ENCODE data around the gene ANKRD55. TPM values are rescaled to one million over a fixed set of nuclear protein-coding genes. Genes with fewer than 3 reads are reported as not detected.

The ANKRD55 gene
- total RNA-seq, 2 donors from 2014 or later, result 3.7 to 6.4 TPM

- DNase-seq (ENCODE audit: low spot score in 2 of 2), result no peak
- Mint-ChIP-seq H3K36me3 (peaks cover 9 to 25% of the 10 kb centered on the region in 2 donors), H3K9me3 (peaks cover 0 to 5% of the 10 kb centered on the region in 2 donors), H3K27ac (no peak overlapping the region)
- no peak for ATAC-seq
Observed at GRCh38 chr5:56052735-56053134, 180.4 kb downstream of the ANKRD55 start.

- no peak for DNase-seq (ENCODE audit: low spot score in 2 of 2)
- H3K36me3 Mint-ChIP-seq, result peaks cover 20 to 43% of the 10 kb centered on the region in 2 donors
- H3K9me3 Mint-ChIP-seq, result peaks cover 6 to 8% of the 10 kb centered on the region in 2 donors
- peak overlapping the region; percentile 1 to 25 for H3K27ac Mint-ChIP-seq
- ATAC-seq, result peak; percentile 16 to 56
Observed at GRCh38 chr5:56050551-56051255, 182.4 kb downstream of the ANKRD55 start.

Other genes starting within 250 kb of the ANKRD55 start
- 10 to 100 TPM; 47.8 to 84.0 TPM for gene IL6ST, start 238.4 kb downstream of the ANKRD55 start, total RNA-seq

Measured in activated naive CD4-positive, alpha-beta T cell treated with anti-CD3 and anti-CD28 coated beads, Interleukin-2, amount 50 U/mL, for 72 hours (primary cell).